ENCODE measurements around the gene EXOC7.

- TF ChIP-seq, protein P1, sequence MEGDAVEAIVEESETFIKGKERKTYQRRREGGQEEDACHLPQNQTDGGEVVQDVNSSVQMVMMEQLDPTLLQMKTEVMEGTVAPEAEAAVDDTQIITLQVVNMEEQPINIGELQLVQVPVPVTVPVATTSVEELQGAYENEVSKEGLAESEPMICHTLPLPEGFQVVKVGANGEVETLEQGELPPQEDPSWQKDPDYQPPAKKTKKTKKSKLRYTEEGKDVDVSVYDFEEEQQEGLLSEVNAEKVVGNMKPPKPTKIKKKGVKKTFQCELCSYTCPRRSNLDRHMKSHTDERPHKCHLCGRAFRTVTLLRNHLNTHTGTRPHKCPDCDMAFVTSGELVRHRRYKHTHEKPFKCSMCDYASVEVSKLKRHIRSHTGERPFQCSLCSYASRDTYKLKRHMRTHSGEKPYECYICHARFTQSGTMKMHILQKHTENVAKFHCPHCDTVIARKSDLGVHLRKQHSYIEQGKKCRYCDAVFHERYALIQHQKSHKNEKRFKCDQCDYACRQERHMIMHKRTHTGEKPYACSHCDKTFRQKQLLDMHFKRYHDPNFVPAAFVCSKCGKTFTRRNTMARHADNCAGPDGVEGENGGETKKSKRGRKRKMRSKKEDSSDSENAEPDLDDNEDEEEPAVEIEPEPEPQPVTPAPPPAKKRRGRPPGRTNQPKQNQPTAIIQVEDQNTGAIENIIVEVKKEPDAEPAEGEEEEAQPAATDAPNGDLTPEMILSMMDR (IDR thresholded peaks at IDR 0.05; ENCODE audit: insufficient read depth, low read depth, low read length), result no peak
- TF ChIP-seq EZH2 (IDR thresholded peaks at IDR 0.05; ENCODE audit: insufficient read depth, low read length), result no peak
Observed at GRCh38 chr17:76046064-76046463, 57.5 kb downstream of the EXOC7 start.
